IMR-90 (cell line): ENCODE results near the gene TATDN2. TPM values are rescaled to one million over a fixed set of nuclear protein-coding genes. Genes with fewer than 3 reads are reported as not detected.

Experiments
- ATAC-seq: fragments of 200-7000 bp; cut with Tn5 transposase; 2 replicates; pipeline ENCODE4 v1.9.1; 2020; ENCODE audit warnings: low read depth, mild to moderate bottlenecking, moderate library complexity
- BruUV-seq: library from RNA; stranded (reverse); fragments of 400-500 nt; replicated peaks from 2 replicates; lab custom pipeline; 2021; lab: Mats Ljungman, UMichigan
- CTCF ChIA-PET: fragments of 300-600 bp; formaldehyde crosslinking; extraction: SDS; loops from one replicate; lab custom pipeline; 2021; ENCODE audit warnings: antibody characterized with exemption; lab: Yijun Ruan, JAX
- POLR2A ChIA-PET: fragments of 300-600 bp; sonication (Branson Sonifier 250); formaldehyde crosslinking; loops from one replicate; lab custom pipeline; 2022; ENCODE audit warnings: antibody characterized with exemption; ENCODE audit not compliant: unreplicated experiment; lab: Charles Lee
- DNase-seq: peaks from one replicate; pipeline ENCODE4 v3.0.0; 2013
- H2AFZ ChIP-seq: replicated peaks from 2 replicates; pipeline ENCODE3; 2013; ENCODE audit warnings: low read length, mild to moderate bottlenecking; ENCODE audit not compliant: poor library complexity
- H2AK5ac ChIP-seq: 2 replicates; pipeline ENCODE4 v1.6.1; 2013; ENCODE audit warnings: low read depth, low read length, inconsistent platforms
- H2AK9ac ChIP-seq: replicated peaks from 2 replicates; pipeline ENCODE3; 2013; ENCODE audit warnings: mild to moderate bottlenecking, low read depth, low read length, moderate library complexity; ENCODE audit not compliant: poor library complexity
- H2BK120ac ChIP-seq: 2 replicates; pipeline ENCODE4 v1.6.1; 2013; ENCODE audit warnings: low read depth, low read length, inconsistent platforms
- H2BK15ac ChIP-seq: 3 replicates; pipeline ENCODE4 v1.6.1; 2013; ENCODE audit warnings: low read depth, low read length, inconsistent platforms
- H2BK20ac ChIP-seq: 2 replicates; pipeline ENCODE4 v1.6.1; 2013; ENCODE audit warnings: low read depth, mild to moderate bottlenecking, inconsistent platforms, low read length, moderate library complexity
- H2BK5ac ChIP-seq: 2 replicates; pipeline ENCODE4 v1.6.1; 2013; ENCODE audit warnings: mild to moderate bottlenecking, low read depth, low read length, inconsistent platforms; ENCODE audit not compliant: poor library complexity, severe bottlenecking
- H3K14ac ChIP-seq: replicated peaks from 2 replicates; pipeline ENCODE4 v1.6.1; 2013; ENCODE audit warnings: low read depth, low read length, inconsistent platforms
- H3K18ac ChIP-seq: 2 replicates; pipeline ENCODE4 v1.6.1; 2013; ENCODE audit warnings: low read depth, low read length, control low read depth
- H3K23ac ChIP-seq: 2 replicates; pipeline ENCODE4 v1.6.1; 2013; ENCODE audit warnings: low read depth, low read length, inconsistent platforms
- H3K27ac ChIP-seq: 2 replicates; pipeline ENCODE4 v1.5.1; 2013; ENCODE audit warnings: mild to moderate bottlenecking, control low read depth, low read length; ENCODE audit not compliant: insufficient read depth
- H3K27me3 ChIP-seq: 2 replicates; pipeline ENCODE4 v1.6.1; 2013; ENCODE audit warnings: low read length; ENCODE audit not compliant: control insufficient read depth, insufficient read depth
- H3K36me3 ChIP-seq: 2 replicates; pipeline ENCODE4 v1.6.1; 2013; ENCODE audit warnings: low read length, mixed read lengths; ENCODE audit not compliant: control insufficient read depth, insufficient read depth
- H3K4ac ChIP-seq: 2 replicates; pipeline ENCODE4 v1.6.1; 2013; ENCODE audit warnings: low read depth, low read length, inconsistent platforms
- H3K4me1 ChIP-seq: 2 replicates; pipeline ENCODE4 v1.6.1; 2013; ENCODE audit warnings: low read length, mixed read lengths; ENCODE audit not compliant: control insufficient read depth, insufficient read depth
- H3K4me2 ChIP-seq: 2 replicates; pipeline ENCODE4 v1.6.1; 2013; ENCODE audit warnings: low read depth, mild to moderate bottlenecking, control low read depth, low read length, moderate library complexity
- H3K4me3 ChIP-seq: 2 replicates; pipeline ENCODE4 v1.5.1; 2013; ENCODE audit warnings: low read depth, mild to moderate bottlenecking, control low read depth, low read length, moderate library complexity; ENCODE audit not compliant: insufficient read depth
- H3K56ac ChIP-seq: 2 replicates; pipeline ENCODE4 v1.6.1; 2013; ENCODE audit warnings: low read length, inconsistent platforms; ENCODE audit not compliant: insufficient read depth; ENCODE audit errors: extremely low read depth
- H3K79me1 ChIP-seq, 2 experiments: 2 replicates each; pipeline ENCODE4 v1.6.1; 2013; ENCODE audit warnings: low read length in 2 of 2, inconsistent platforms in 1 of 2, low read depth in 1 of 2
- H3K9ac ChIP-seq: 2 replicates; pipeline ENCODE4 v1.6.1; 2013; ENCODE audit warnings: low read depth, low read length, control low read depth
- H3K9me1 ChIP-seq: 2 replicates; pipeline ENCODE4 v1.6.1; 2013; ENCODE audit warnings: low read length, inconsistent platforms; ENCODE audit not compliant: insufficient read depth
- H3K9me3 ChIP-seq: 2 replicates; pipeline ENCODE4 v1.6.1; 2013; ENCODE audit warnings: low read length; ENCODE audit not compliant: control insufficient read depth, insufficient read depth
- H4K20me1 ChIP-seq: 2 replicates; pipeline ENCODE4 v1.6.1; 2013; ENCODE audit warnings: low read length, inconsistent platforms; ENCODE audit not compliant: insufficient read depth
- H4K5ac ChIP-seq: 2 replicates; pipeline ENCODE4 v1.6.1; 2013; ENCODE audit warnings: mild to moderate bottlenecking, low read depth, low read length, control low read depth
- H4K8ac ChIP-seq, 2 experiments: 2 replicates each; pipeline ENCODE4 v1.6.1; 2013; ENCODE audit warnings: low read depth in 2 of 2, low read length in 2 of 2, control low read depth in 1 of 2, inconsistent platforms in 1 of 2
- H4K91ac ChIP-seq: 2 replicates; pipeline ENCODE4 v1.6.1; 2013; ENCODE audit warnings: low read depth, low read length, inconsistent platforms; ENCODE audit not compliant: insufficient read depth
- BHLHE40 ChIP-seq: fragments of 150-350 bp; IDR thresholded peaks from 2 replicates; pipeline ENCODE4 v1.6.1; 2016; ENCODE audit warnings: mild to moderate bottlenecking, low read depth, low read length
- CHD1 ChIP-seq: IDR thresholded peaks from 2 replicates; pipeline ENCODE4 v1.6.1; 2012; ENCODE audit warnings: low read depth, low read length, improper control_type of control experiment
- FOS ChIP-seq: fragments of 150-350 bp; IDR thresholded peaks from 2 replicates; pipeline ENCODE4 v1.6.1; 2016; ENCODE audit warnings: low read depth, low read length
- MAFK ChIP-seq: IDR thresholded peaks from 2 replicates; pipeline ENCODE4 v1.6.1; 2012; ENCODE audit warnings: low read depth, low read length, improper control_type of control experiment
- NFE2L2 ChIP-seq: fragments of 150-350 bp; IDR thresholded peaks from 2 replicates; pipeline ENCODE4 v1.6.1; 2016; ENCODE audit warnings: low read depth, mild to moderate bottlenecking, low read length
- RCOR1 ChIP-seq: IDR thresholded peaks from 2 replicates; pipeline ENCODE4 v1.6.1; 2012; ENCODE audit warnings: mild to moderate bottlenecking, low read length, improper control_type of control experiment; ENCODE audit not compliant: insufficient replicate concordance
- WGBS, 2 experiments: methylation state at CpG; one replicate each; pipeline versions ENCODE4 v1.1.5 to v1.1.7; 2013; ENCODE audit warnings: missing lambda C conversion rate in 2 of 2; ENCODE audit not compliant: insufficient read length in 1 of 2; ENCODE audit errors: extremely low coverage in 2 of 2; 5-methylcytosine and 5-hydroxymethylcytosine counted together
- dilution Hi-C: fragments of 300-500 bp; cut with HindIII; formaldehyde crosslinking; loops from one replicate; pipeline ENCODE4 v1.14.3; 2018; ENCODE audit warnings: low sequenced_read_pairs; ENCODE audit not compliant: unreplicated experiment
- in situ Hi-C: fragments of 300-500 bp; cut with MboI; formaldehyde crosslinking; loops from 3 replicates; pipeline ENCODE4 v1.14.3; 2019; ENCODE audit warnings: low sequenced_read_pairs, inconsistent platforms, mixed read lengths
- intact Hi-C: fragments of 100-400 bp; cut with micrococcal nuclease; formaldehyde crosslinking; loops from 2 replicates; pipeline ENCODE4 v1.10.0; 2022
- polyA plus RNA-seq, 3 experiments: library from polyadenylated mRNA; depleted of rRNA; stranded (reverse); fragments of >200 nt; gene quantifications; 2 replicates each; pipeline ENCODE4 v1.2.3, GENCODE V29; 2012; ENCODE audit warnings: low replicate concordance in 1 of 3
- total RNA-seq: library from RNA; depleted of rRNA; stranded (reverse); fragments of >200 nt; gene quantifications from 2 replicates; pipeline ENCODE4 v1.2.3, GENCODE V29; 2012

Gene TATDN2
- total and polyA plus RNA-seq, 2 of the 4 experiments (the other 2 are of a cell fraction), result 9.0 to 18.8 TPM

- no peak overlapping the region for H4K5ac ChIP-seq
- H3K4me1 ChIP-seq, result no peaks in the 10 kb centered on the region
- CTCF ChIA-PET, result no interaction called here
- peaks cover 8% of the 10 kb centered on the region; the same call in 1 of the 2 replicates for H3K9me1 ChIP-seq
- no peak overlapping the region for H2BK5ac ChIP-seq
- no peak overlapping the region for H2AK9ac ChIP-seq
- no peak for TF ChIP-seq RCOR1
- TF ChIP-seq NFE2L2, result no peak
- TF ChIP-seq CHD1, result no peak
- TF ChIP-seq MAFK, result no peak
- TF ChIP-seq BHLHE40, result no peak
- no peak for TF ChIP-seq FOS
- no peak overlapping the region for H3K4ac ChIP-seq
- no peak overlapping the region for H2BK15ac ChIP-seq
- no peak overlapping the region for H3K23ac ChIP-seq
- no peak overlapping the region for H3K56ac ChIP-seq
- no peak overlapping the region for H3K27ac ChIP-seq
- no peak overlapping the region for H3K4me3 ChIP-seq
- H2AK5ac ChIP-seq, result no peak overlapping the region
- POLR2A ChIA-PET, result no interaction called here
- ATAC-seq (no peak), DNase-seq (no peak)
- H3K79me1 ChIP-seq, result peaks cover 17 to 42% of the 10 kb centered on the region in 2 experiments
- H3K9me3 ChIP-seq, result no peaks in the 10 kb centered on the region
- no TSS peak for BruUV-seq
- H3K36me3 ChIP-seq, result peaks cover 78% of the 10 kb centered on the region
- no peaks in the 10 kb centered on the region for H3K27me3 ChIP-seq
- no peak overlapping the region for H3K18ac ChIP-seq
- H3K9ac ChIP-seq, result no peak overlapping the region
- dilution Hi-C loops, result no loop called here
- no peak overlapping the region for H4K91ac ChIP-seq
- intact Hi-C loops, result no loop called here
- no peak overlapping the region for H2BK120ac ChIP-seq
- H4K20me1 ChIP-seq, result peaks cover 32% of the 10 kb centered on the region
- WGBS, 2 experiments, result 100% methylated on average over 7 of the region's 9 CpGs; no CpG with 5 or more reads in 1 of the 2 experiments
- H3K14ac ChIP-seq, result no peak overlapping the region
- no peak overlapping the region for H2AFZ ChIP-seq
- no peak overlapping the region for H4K8ac ChIP-seq
- no peak overlapping the region for H3K4me2 ChIP-seq
- no peak overlapping the region for H2BK20ac ChIP-seq
- in situ Hi-C loops, result no loop called here
Observed at GRCh38 chr3:10303105-10303504, 54.8 kb downstream of the TATDN2 start.
